GM11168 (cell line): ENCODE measurements around the gene KRT7.
"Not testable (repeated sequence)": the region's sequence is repeated elsewhere in the genome, so short reads cannot be mapped to it uniquely, and the experiment has no call there.

Source experiments
- in situ Hi-C: fragments of 300-500 bp; cut with MboI; formaldehyde crosslinking; loops from one replicate; pipeline ENCODE4 v1.12.0; 2022; ENCODE audit warnings: low sequenced_read_pairs; ENCODE audit not compliant: unreplicated experiment

The KRT7 gene

GRCh38 chr12:52227606-52228166, 5.4 kb upstream of the KRT7 start:
- in situ Hi-C loops: no loop called here

- in situ Hi-C loops: no loop called here
These were observed 4.7 kb upstream of the KRT7 start for GRCh38 chr12:52228366-52228765.

- in situ Hi-C loops: no loop called here
These were observed 4.1 kb upstream of the KRT7 start for GRCh38 chr12:52228931-52229330.

- in situ Hi-C loops: no loop called here
These were observed 3.2 kb upstream of the KRT7 start for GRCh38 chr12:52229836-52230343.

GRCh38 chr12:52230364-52231281, 2.4 kb upstream of the KRT7 start:
- in situ Hi-C loops: no loop called here

- in situ Hi-C loops: no loop called here
These were observed 1.5 kb upstream of the KRT7 start for GRCh38 chr12:52231305-52232202.

GRCh38 chr12:52232203-52232673, 805 bp upstream of the KRT7 start:
- in situ Hi-C loops: no loop called here

GRCh38 chr12:52233462-52234207, 592 bp downstream of the KRT7 start:
- in situ Hi-C loops: no loop called here

- in situ Hi-C loops: no loop called here
These were observed 1.3 kb downstream of the KRT7 start for GRCh38 chr12:52234223-52234810.

- in situ Hi-C loops: no loop called here
These were observed 2.1 kb downstream of the KRT7 start for GRCh38 chr12:52235001-52235764.

- in situ Hi-C loops: no loop called here
These were observed 2.8 kb downstream of the KRT7 start for GRCh38 chr12:52235822-52236361.

- in situ Hi-C loops: no loop called here
These were observed 3.5 kb downstream of the KRT7 start for GRCh38 chr12:52236386-52237050.

- in situ Hi-C loops: no loop called here
These were observed 5.3 kb downstream of the KRT7 start for GRCh38 chr12:52238207-52238840.

- in situ Hi-C loops: no loop called here
These were observed 6.0 kb downstream of the KRT7 start for GRCh38 chr12:52238916-52239646.

GRCh38 chr12:52239767-52240166, 6.7 kb downstream of the KRT7 start:
- in situ Hi-C loops: no loop called here

- in situ Hi-C loops: not testable (repeated sequence)
These were observed 7.2 kb downstream of the KRT7 start for GRCh38 chr12:52240247-52240646.
